ENCODE measurements around the gene MLF1. TPM values are rescaled to one million over a fixed set of nuclear protein-coding genes. Genes with fewer than 3 reads are reported as not detected.

The MLF1 gene
- total and polyA plus RNA-seq, 5 experiments from 2014 or later: 0.56 to 3.9 (median 1.2) TPM; not detected in 1

GRCh38 chr3:158602227-158602626, 31.2 kb downstream of the MLF1 start:
- Mint-ChIP-seq H3K27me3 (peaks cover 0 to 2% (median 0%) of the 10 kb centered on the region in 5 donors), H3K4me3 (no peak overlapping the region), H3K27ac (no peak overlapping the region), H3K36me3 (no peaks in the 10 kb centered on the region), H3K4me1 (no peaks in the 10 kb centered on the region), H3K9me3 (no peaks in the 10 kb centered on the region)
- ATAC-seq (no peak), DNase-seq (no peak)
- POLR2A ChIA-PET: no interaction called here

- no peak overlapping the region for H3K4me3 Mint-ChIP-seq
- POLR2A ChIA-PET: no interaction called here
Measured at GRCh38 chr3:158617982-158618875, 47.2 kb downstream of the MLF1 start.

GRCh38 chr3:158625881-158626280, 54.9 kb downstream of the MLF1 start:
- no peaks in the 10 kb centered on the region for H3K4me1 Mint-ChIP-seq
- ATAC-seq: no peak
- H3K4me3 Mint-ChIP-seq: no peak overlapping the region
- POLR2A ChIA-PET: no interaction called here
- no peak overlapping the region for H3K27ac Mint-ChIP-seq
- peaks cover 0 to 6% (median 5%) of the 10 kb centered on the region in 3 donors for H3K36me3 Mint-ChIP-seq
- peaks cover 6 to 26% (median 13%) of the 10 kb centered on the region in 5 donors for H3K27me3 Mint-ChIP-seq
- DNase-seq: no peak
- H3K9me3 Mint-ChIP-seq: peaks cover 0 to 12% (median 4%) of the 10 kb centered on the region in 9 donors

More at GRCh38 chr3:158617982-158618875, 47.2 kb downstream of the MLF1 start:
- Mint-ChIP-seq H3K36me3 (peaks cover 0 to 13% (median 8%) of the 10 kb centered on the region in 3 donors), H3K27me3 (peaks cover 6 to 16% (median 14%) of the 10 kb centered on the region in 5 donors), H3K27ac (no peak overlapping the region), H3K9me3 (peaks cover 0 to 47% (median 19%) of the 10 kb centered on the region in 9 donors), H3K4me1 (no peaks in the 10 kb centered on the region)
- no peak for DNase-seq
- ATAC-seq: no peak

GRCh38 chr3:158631981-158632380, 61.0 kb downstream of the MLF1 start:
- no peaks in the 10 kb centered on the region for H3K4me1 Mint-ChIP-seq
- H3K9me3 Mint-ChIP-seq: peaks cover 0 to 5% (median 0%) of the 10 kb centered on the region in 9 donors
- ATAC-seq (no peak), DNase-seq (no peak)
- H3K27ac Mint-ChIP-seq: no peak overlapping the region
- no peak overlapping the region for H3K4me3 Mint-ChIP-seq
- H3K36me3 Mint-ChIP-seq: peaks cover 0 to 1% (median 0%) of the 10 kb centered on the region in 3 donors
- H3K27me3 Mint-ChIP-seq: peaks cover 4 to 29% (median 18%) of the 10 kb centered on the region in 5 donors
- POLR2A ChIA-PET: no interaction called here

GRCh38 chr3:158640646-158641045, 69.7 kb downstream of the MLF1 start:
- POLR2A ChIA-PET: no interaction called here

GRCh38 chr3:158642005-158642404, 71.0 kb downstream of the MLF1 start:
- H3K4me3 Mint-ChIP-seq: no peak overlapping the region
- POLR2A ChIA-PET: no interaction called here
- H3K36me3 Mint-ChIP-seq: peaks cover 0 to 6% (median 0%) of the 10 kb centered on the region in 3 donors
- DNase-seq: no peak
- peaks cover 21 to 37% (median 31%) of the 10 kb centered on the region in 4 donors for H3K4me1 Mint-ChIP-seq
- ATAC-seq: no peak
- no peaks in the 10 kb centered on the region for H3K27me3 Mint-ChIP-seq
- peak overlapping the region in 2 of 10 donors; percentile 20 to 68 for H3K27ac Mint-ChIP-seq
- H3K9me3 Mint-ChIP-seq: no peaks in the 10 kb centered on the region

More at GRCh38 chr3:158640646-158641045, 69.7 kb downstream of the MLF1 start:
- Mint-ChIP-seq H3K27me3 (peaks cover 0 to 1% (median 0%) of the 10 kb centered on the region in 5 donors), H3K4me1 (peaks cover 13 to 27% (median 19%) of the 10 kb centered on the region in 4 donors), H3K4me3 (no peak overlapping the region), H3K27ac (no peak overlapping the region), H3K36me3 (peaks cover 0 to 1% (median 0%) of the 10 kb centered on the region in 3 donors), H3K9me3 (no peaks in the 10 kb centered on the region)
- ATAC-seq (no peak), DNase-seq (no peak)

- Mint-ChIP-seq H3K27me3 (no peaks in the 10 kb centered on the region), H3K4me1 (peaks cover 21 to 40% (median 33%) of the 10 kb centered on the region in 4 donors), H3K4me3 (peak overlapping the region in 1 of 10 donors; percentile 37), H3K36me3 (peaks cover 0 to 13% (median 0%) of the 10 kb centered on the region in 3 donors), H3K9me3 (no peaks in the 10 kb centered on the region), H3K27ac (peak overlapping the region in 3 of 10 donors; percentile 39 to 55 (median 47))
- DNase-seq: no peak
- ATAC-seq: no peak
- POLR2A ChIA-PET: interaction anchor here (0.6 kb wide), 1 partner anchor 82 kb away, joined by 3 read pairs; no protein-coding TSS in a partner anchor
Measured at GRCh38 chr3:158642474-158643210, 71.6 kb downstream of the MLF1 start.

GRCh38 chr3:158644345-158644908, 73.4 kb downstream of the MLF1 start, which contains the start of gene GFM1:
Gene GFM1, plus strand, starts transcription at chr3:158644527. Its CDS starts 108 bp downstream, at chr3:158644635.
- Mint-ChIP-seq H3K9me3 (no peaks in the 10 kb centered on the region), H3K27ac (peak within 1 kb of the TSS; percentile 83 to 97 (median 94)), H3K4me1 (peaks cover 25 to 48% (median 41%) of the 10 kb centered on the region in 4 donors), H3K27me3 (no peaks in the 10 kb centered on the region), H3K36me3 (peaks cover 0 to 27% (median 2%) of the 10 kb centered on the region in 3 donors), H3K4me3 (peak within 1 kb of the TSS; percentile 86 to 99 (median 97))
- DNase-seq (peak; percentile 80 to 94 (median 87)), ATAC-seq (peak; percentile 91 to 95)
- POLR2A ChIA-PET: interaction anchor here (0.7 to 1.7 kb wide), 9 partner anchors 14 to 1916 kb away, joined by 3 to 6 read pairs (median 4); partner anchors contain the start of genes CCNL1, LXN, MFSD1 and RSRC1

GRCh38 chr3:158649791-158650190, 78.8 kb downstream of the MLF1 start:
- Mint-ChIP-seq H3K27me3 (no peaks in the 10 kb centered on the region), H3K9me3 (no peaks in the 10 kb centered on the region), H3K4me3 (no peak overlapping the region), H3K27ac (peak overlapping the region in 3 of 10 donors; percentile 24 to 37 (median 28)), H3K4me1 (peaks cover 17 to 37% (median 31%) of the 10 kb centered on the region in 4 donors), H3K36me3 (peaks cover 7 to 80% (median 10%) of the 10 kb centered on the region in 3 donors)
- ATAC-seq (no peak), DNase-seq (no peak)
- POLR2A ChIA-PET: no interaction called here

- POLR2A ChIA-PET: no interaction called here
- Mint-ChIP-seq H3K36me3 (peaks cover 7 to 90% (median 14%) of the 10 kb centered on the region in 3 donors), H3K9me3 (no peaks in the 10 kb centered on the region), H3K27me3 (no peaks in the 10 kb centered on the region), H3K4me1 (peaks cover 10 to 25% (median 18%) of the 10 kb centered on the region in 4 donors), H3K4me3 (no peak overlapping the region), H3K27ac (no peak overlapping the region)
- DNase-seq: no peak
- no peak for ATAC-seq
Measured at GRCh38 chr3:158651192-158651591, 80.2 kb downstream of the MLF1 start.

- Mint-ChIP-seq H3K36me3 (peaks cover 7 to 87% (median 14%) of the 10 kb centered on the region in 3 donors), H3K27me3 (no peaks in the 10 kb centered on the region), H3K4me1 (peaks cover 6 to 17% (median 11%) of the 10 kb centered on the region in 4 donors), H3K4me3 (no peak overlapping the region), H3K9me3 (no peaks in the 10 kb centered on the region), H3K27ac (no peak overlapping the region)
- POLR2A ChIA-PET: no interaction called here
- DNase-seq (no peak), ATAC-seq (no peak)
Measured at GRCh38 chr3:158652463-158652862, 81.5 kb downstream of the MLF1 start.

Data from naive thymus-derived CD8-positive, alpha-beta T cell (primary cell).